ENCODE measurements around the gene POMT2.

POMT2 gene

DNA sequence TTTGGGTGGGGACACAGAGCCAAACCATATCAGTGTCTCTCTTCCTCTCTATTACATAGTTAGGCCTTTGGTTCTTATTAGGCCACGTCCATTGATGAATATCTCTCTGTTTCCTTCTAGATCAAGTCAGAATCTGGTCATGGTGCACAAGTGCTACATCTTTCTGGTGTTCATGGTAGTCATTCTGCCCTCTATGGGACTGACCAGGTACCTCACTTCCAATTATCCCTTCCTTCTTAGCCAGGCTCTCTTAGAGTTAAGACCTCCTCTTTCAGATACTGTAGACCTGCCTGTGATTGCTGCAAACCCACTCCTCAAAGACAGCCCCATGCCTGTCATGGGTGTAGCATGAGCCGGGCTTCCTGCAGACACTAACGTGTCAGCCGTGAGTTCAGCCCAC lies 74.9 kb downstream of the POMT2 start:
- H3K27ac ChIP-seq: no peak overlapping the region
- TF ChIP-seq, protein P1, sequence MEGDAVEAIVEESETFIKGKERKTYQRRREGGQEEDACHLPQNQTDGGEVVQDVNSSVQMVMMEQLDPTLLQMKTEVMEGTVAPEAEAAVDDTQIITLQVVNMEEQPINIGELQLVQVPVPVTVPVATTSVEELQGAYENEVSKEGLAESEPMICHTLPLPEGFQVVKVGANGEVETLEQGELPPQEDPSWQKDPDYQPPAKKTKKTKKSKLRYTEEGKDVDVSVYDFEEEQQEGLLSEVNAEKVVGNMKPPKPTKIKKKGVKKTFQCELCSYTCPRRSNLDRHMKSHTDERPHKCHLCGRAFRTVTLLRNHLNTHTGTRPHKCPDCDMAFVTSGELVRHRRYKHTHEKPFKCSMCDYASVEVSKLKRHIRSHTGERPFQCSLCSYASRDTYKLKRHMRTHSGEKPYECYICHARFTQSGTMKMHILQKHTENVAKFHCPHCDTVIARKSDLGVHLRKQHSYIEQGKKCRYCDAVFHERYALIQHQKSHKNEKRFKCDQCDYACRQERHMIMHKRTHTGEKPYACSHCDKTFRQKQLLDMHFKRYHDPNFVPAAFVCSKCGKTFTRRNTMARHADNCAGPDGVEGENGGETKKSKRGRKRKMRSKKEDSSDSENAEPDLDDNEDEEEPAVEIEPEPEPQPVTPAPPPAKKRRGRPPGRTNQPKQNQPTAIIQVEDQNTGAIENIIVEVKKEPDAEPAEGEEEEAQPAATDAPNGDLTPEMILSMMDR (conservative IDR thresholded peaks at IDR 0.05): no peak
- no peak for TF ChIP-seq ZFX (IDR thresholded peaks at IDR 0.05)

DNA sequence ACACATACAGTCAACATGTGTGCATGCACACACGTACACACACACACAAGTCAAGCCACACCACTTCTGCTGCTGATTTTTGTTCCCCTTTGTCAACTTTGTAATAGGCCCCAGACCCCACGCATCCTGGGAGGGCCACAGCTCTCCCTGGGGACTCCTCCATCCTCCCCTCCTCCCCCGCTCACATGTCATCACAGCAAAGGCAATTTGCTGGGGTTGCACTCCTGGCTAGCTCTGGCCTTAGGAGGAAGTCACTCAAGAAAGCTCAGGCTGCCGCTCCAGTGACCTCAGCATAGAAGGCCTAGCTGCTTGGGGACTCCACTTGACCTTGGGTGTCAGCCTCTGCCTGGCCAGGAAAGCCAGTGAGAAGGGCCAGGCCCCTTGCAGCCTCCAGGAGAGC lies 76.8 kb downstream of the POMT2 start:
- H3K27ac ChIP-seq: no peak overlapping the region
- no peak for TF ChIP-seq ZFX (IDR thresholded peaks at IDR 0.05)

DNA sequence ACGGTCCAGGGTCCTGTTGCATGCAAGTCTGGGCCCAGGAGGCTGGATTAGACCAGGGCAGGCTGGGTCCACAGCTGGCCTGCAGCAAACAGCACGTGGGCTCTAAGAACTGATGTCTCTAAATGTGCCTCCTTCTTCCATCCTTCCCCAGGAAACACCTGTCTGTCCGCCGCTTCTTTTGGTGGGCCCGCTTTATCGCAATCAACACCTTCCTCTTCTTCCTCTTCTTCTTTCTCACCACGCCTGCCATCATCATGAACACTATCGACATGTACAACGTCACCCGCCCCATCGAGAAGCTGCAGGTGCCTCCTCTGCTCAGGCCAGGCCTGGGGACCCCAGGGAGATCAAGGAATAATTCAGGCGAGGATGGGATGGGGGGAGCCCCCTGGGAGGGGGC lies 77.9 kb downstream of the POMT2 start:
- no peak overlapping the region for H3K27ac ChIP-seq

DNA sequence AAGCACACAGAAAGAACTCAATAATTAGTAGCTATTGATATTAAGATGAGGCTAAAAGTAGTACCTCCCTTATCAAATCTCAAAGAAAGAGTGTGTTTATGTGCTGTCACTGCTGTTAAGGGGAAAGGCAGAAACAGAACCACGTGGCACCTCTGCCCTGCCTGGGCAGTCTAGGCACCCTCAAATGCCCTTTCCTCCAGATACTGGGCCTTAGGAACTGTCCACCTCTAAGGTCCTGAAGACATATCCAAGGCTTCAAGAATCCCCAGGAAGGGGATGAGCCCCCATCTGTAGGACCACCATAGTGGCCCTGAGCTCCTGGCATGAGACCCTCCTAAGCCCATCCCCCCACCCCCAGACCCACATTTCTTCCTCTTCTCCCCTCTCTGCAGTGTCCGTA lies 78.7 kb downstream of the POMT2 start:
- H3K27ac ChIP-seq: no peak overlapping the region
- TF ChIP-seq, protein P1 (conservative IDR thresholded peaks at IDR 0.05): no peak
- no peak for TF ChIP-seq ZFX (IDR thresholded peaks at IDR 0.05)

More for the DNA sequence above, 77.9 kb downstream of the POMT2 start:
- TF ChIP-seq ZFX (IDR thresholded peaks at IDR 0.05): no peak
- TF ChIP-seq, protein P1 (conservative IDR thresholded peaks at IDR 0.05): no peak

DNA sequence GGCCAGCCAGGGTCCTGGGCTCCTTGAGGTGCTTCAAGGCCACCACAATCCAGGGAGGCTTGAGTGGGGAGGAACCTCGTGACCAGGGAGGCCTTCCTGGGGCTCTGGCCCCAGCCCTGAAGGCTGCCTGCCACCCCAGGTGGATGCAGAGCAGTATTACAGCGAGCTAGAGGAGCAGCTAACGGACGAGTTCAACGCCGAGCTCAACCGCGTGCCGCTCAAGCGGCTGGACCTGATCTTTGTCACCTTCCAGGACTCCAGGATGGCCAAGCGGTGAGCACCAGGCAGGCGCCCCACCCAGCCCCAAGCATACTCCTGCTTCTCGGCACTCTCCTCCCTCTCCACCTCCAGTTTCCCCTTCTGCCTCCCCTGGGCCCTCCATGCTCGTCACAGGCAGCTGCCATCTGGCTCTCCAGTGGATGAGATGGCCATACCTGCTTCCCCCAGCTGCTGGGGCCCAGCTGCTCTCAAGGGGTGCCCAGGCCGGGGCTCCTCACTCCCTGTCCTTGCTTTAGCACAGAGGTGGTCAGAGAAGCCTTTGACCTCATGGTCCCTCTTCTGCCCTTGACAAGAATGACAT lies 80.3 kb downstream of the POMT2 start:
- TF ChIP-seq, protein P1 (conservative IDR thresholded peaks at IDR 0.05): no peak
- no peak for TF ChIP-seq ZFX (IDR thresholded peaks at IDR 0.05)
- H3K27ac ChIP-seq: no peak overlapping the region

DNA sequence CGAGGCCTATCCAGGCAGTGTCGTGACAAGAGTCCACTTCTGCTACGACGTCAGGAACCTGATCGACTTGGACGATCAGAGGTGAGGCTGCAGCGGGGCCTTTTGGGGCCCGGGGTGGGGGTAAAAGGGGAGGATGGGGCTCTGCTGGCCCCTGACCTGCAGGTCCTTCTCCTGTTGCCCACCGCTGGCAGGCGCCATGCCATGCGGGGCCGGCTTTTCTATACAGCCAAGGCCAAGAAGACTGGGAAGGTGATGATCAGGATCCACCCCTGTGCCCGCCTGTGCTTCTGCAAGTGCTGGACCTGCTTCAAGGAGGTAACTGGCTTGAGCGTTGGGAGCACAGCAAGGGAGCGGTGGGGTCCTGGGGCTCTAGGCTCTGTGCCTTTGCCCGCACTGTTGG lies 81.3 kb downstream of the POMT2 start:
- TF ChIP-seq, protein P1 (conservative IDR thresholded peaks at IDR 0.05): no peak
- no peak for TF ChIP-seq ZFX (IDR thresholded peaks at IDR 0.05)
- no peak overlapping the region for H3K27ac ChIP-seq

DNA sequence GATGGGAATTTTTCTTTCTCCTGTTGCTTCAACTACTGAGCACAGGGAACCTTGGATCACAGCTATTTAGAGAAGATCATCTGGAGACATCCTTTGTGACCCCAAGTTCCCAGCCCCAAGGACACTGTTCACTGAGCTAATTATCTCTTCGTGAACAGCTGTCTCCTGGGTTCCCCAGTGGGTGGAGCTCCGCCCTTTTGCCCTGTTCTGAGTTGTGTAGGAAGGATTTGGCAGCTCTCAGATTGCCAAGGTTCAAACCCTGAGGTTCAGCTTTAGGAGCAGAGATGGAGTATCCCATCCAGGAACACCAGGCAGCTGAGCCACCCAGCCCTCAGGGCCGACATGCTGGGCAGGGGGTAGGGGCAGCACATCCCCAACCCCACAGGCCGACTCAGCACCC lies 81.7 kb downstream of the POMT2 start:
- TF ChIP-seq, protein P1 (conservative IDR thresholded peaks at IDR 0.05): no peak
- no peak for TF ChIP-seq ZFX (IDR thresholded peaks at IDR 0.05)
- H3K27ac ChIP-seq: no peak overlapping the region

DNA sequence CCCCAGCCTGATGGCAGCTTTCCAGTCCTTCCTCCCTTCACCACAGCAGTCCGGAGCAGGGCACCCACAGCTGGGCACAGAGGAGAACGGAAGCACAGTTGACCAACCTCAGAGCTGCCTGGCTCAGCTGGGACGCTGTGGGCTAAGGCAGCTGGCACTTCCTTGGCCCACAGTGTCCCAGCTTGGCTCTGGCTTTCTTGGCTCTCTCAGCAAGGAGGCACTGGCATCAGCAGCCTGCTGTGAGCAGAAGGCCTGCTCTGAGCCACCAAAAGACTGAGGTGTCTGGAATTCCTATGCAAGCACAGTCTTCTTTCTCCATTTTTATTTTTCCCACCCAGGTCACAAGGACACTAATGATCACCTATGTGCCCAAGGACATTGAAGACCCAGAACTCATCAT lies 82.3 kb downstream of the POMT2 start:
- H3K27ac ChIP-seq: no peak overlapping the region
- no peak for TF ChIP-seq ZFX (IDR thresholded peaks at IDR 0.05)
- TF ChIP-seq, protein P1 (conservative IDR thresholded peaks at IDR 0.05): no peak
